Bronchial epithelial cell (primary cell): ENCODE data around the gene PDYN. TPM values are rescaled to one million over a fixed set of nuclear protein-coding genes. Genes with fewer than 3 reads are reported as not detected.
A peak's percentile ranks its signal among the peaks of the same experiment; 100 is the strongest.

Experiments used
- DNase-seq: peaks from one replicate; pipeline ENCODE4 v3.0.0-alpha.2; 2010; ENCODE audit warnings: low read depth
- FAIRE-seq: peaks from 2 replicates; lab custom pipeline; 2011; peaks lifted over from hg19 to GRCh38; lab: Jason Lieb, UNC
- H3K27me3 ChIP-seq: 2 replicates; pipeline ENCODE4 v1.5.1; 2011; ENCODE audit warnings: low read length; ENCODE audit not compliant: control insufficient read depth, insufficient read depth
- H3K36me3 ChIP-seq: 2 replicates; pipeline ENCODE4 v1.5.1; 2011; ENCODE audit warnings: low read length; ENCODE audit not compliant: control insufficient read depth, insufficient read depth
- H3K4me3 ChIP-seq: 2 replicates; pipeline ENCODE4 v1.5.1; 2011; ENCODE audit warnings: mild to moderate bottlenecking, low read depth, low read length, control low read depth
- total RNA-seq: library from RNA; depleted of rRNA; stranded (reverse); fragments of >200 nt; gene quantifications from 2 replicates; pipeline ENCODE4 v1.2.1, GENCODE V29; 2014
- TF ChIP-seq, protein P1 (sequence below): IDR thresholded peaks from 2 replicates; pipeline ENCODE4 v1.5.1; 2011; ENCODE audit warnings: mild to moderate bottlenecking, moderate library complexity, low read length, control low read depth, inconsistent platforms; ENCODE audit not compliant: insufficient read depth, severe bottlenecking

Gene PDYN
- total RNA-seq, 1 donor from 2014 or later: not detected

DNA sequence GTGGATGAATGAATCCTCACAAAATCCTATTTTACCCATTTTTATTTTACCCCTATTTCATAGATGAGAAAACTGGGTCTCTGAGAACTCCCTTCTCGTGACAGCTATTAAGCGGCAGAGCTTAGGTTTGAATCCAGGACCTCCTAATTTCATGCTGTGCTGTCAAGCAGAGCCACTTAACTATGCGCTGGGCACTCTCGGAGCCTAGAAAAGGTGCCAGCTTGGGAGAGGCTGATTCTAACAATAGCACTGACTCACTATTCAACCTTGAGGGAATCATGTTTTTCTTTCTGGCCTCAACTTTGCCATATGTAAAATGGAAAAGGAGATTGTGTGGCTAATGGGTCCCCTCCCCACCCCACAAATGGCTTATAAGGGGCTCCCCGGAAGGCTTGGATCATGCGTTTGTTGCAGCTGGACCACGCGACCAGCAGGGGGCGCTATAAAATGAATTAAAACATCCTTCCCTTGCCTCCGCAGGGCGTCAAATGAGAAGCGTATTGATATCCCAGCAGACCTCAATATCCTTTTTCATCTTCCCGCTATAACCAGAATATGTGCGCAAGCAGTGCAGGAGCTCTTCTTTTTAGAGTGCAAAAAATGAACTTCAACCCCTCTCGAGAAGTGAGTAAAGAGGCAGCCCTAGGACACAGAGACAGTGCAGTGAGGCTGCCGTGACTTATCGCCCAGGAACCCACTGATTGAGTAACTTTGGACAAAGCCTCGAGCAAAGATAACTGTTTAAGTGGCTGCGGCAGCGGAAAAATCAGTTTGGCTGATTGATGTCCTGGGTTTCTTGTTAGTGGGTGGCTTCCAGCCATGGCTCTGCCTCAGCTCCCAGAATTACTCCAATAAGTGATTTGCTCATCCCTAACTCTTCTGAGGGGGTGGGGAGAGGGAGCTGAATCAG, 12.8 kb upstream of the PDYN start:
- TF ChIP-seq, protein P1, sequence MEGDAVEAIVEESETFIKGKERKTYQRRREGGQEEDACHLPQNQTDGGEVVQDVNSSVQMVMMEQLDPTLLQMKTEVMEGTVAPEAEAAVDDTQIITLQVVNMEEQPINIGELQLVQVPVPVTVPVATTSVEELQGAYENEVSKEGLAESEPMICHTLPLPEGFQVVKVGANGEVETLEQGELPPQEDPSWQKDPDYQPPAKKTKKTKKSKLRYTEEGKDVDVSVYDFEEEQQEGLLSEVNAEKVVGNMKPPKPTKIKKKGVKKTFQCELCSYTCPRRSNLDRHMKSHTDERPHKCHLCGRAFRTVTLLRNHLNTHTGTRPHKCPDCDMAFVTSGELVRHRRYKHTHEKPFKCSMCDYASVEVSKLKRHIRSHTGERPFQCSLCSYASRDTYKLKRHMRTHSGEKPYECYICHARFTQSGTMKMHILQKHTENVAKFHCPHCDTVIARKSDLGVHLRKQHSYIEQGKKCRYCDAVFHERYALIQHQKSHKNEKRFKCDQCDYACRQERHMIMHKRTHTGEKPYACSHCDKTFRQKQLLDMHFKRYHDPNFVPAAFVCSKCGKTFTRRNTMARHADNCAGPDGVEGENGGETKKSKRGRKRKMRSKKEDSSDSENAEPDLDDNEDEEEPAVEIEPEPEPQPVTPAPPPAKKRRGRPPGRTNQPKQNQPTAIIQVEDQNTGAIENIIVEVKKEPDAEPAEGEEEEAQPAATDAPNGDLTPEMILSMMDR: peak; percentile 84
- DNase-seq (peak; percentile 20), FAIRE-seq (no peak)
- H3K27me3 ChIP-seq: peaks cover 3% of the 10 kb centered on the region
- H3K4me3 ChIP-seq: no peak overlapping the region
- no peaks in the 10 kb centered on the region for H3K36me3 ChIP-seq

DNA sequence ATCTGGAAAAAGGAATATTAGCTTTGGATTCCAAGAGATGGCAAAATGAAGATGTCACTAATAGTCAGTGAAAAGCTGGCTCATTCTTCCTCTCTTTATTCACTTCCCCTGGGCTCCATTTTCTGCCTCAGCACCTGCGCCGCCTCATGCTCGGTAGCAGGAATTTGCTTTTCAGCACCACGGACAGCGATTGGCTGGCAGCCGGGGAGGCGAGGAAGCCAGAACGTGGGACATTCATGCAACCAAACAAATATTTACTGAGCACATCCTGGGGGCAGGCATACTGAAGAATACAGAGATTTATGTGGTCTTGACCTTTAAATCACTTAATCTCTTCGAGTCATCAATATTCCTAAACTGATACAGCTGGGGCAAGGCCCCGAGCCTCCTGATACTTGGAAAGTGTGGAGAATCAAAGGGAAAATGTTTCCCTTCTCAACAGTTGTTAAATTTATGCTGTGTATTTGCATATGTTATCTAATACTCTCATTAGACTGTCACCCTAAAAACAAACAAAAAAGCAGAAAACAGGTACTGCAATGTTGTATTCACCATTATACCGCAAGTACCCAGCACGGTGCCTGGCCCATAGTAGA, 12.1 kb upstream of the PDYN start:
- FAIRE-seq: no peak
- H3K4me3 ChIP-seq: no peak overlapping the region
- DNase-seq: peak; percentile 43
- H3K27me3 ChIP-seq: peaks cover 3% of the 10 kb centered on the region
- TF ChIP-seq, protein P1: no peak
- no peaks in the 10 kb centered on the region for H3K36me3 ChIP-seq

DNA sequence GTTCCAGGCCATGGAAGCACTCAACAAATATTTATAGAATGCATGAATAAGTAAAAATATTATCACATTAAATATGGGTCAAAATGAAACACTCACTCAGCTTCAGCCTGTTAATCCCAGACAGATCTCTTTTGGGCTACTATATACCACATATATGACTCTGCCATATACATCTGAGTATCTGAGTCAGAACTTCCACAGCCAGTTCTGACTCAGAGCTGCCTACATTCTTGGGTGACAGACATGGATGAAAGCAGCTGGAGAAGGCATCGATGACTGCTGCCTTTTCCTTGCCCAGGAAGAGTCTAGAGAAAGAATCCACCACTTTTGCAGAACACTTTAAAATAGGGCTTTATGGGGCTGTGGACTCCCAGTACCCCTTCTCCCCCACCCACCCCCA, 11.5 kb upstream of the PDYN start:
- Histone ChIP-seq H3K27me3 (peaks cover 3% of the 10 kb centered on the region), H3K4me3 (no peak overlapping the region), H3K36me3 (no peaks in the 10 kb centered on the region)
- DNase-seq (peak; percentile 52), FAIRE-seq (no peak)
- TF ChIP-seq, protein P1: no peak

DNA sequence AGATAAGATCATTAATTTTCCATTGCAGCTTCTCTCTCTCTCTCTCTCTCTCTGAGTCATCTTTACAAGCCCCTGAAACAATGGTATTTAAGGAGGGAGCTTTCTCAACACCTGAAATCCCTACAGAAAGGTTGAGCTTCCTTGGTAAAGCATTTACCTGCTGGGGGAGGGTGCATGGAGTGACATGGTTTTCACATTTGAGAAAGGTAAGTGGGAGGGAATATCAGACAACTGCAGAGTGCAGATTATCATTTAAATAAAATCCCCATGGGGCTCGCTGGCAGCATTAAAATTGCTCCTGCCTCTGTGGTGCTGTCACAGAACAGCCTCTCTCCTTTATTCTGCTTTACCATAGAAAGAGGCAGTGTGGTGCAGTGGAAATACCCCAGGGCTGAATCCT, 10.3 kb upstream of the PDYN start:
- no peak overlapping the region for H3K4me3 ChIP-seq
- DNase-seq (no peak), FAIRE-seq (no peak)
- H3K36me3 ChIP-seq: no peaks in the 10 kb centered on the region
- peaks cover 2% of the 10 kb centered on the region for H3K27me3 ChIP-seq
- TF ChIP-seq, protein P1: no peak

DNA sequence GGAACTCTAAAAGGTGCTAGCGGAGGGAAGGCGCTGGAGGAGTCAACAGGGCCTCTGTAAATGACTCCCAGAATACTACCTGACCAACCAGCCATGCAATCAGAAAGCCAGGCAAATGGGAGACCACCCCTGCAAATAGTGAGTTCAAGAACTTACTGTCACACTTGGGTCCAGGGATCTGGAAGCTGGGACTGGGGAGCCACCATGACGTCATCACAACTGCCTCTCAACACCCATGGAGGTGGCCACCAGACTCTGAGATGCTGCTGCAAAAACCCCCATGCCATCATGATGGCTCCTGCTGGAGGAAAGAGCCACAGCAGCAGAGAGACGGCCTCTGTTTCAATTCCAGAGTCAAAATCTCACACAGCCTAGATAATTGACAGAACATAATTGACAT, 8.5 kb upstream of the PDYN start:
- FAIRE-seq (no peak), DNase-seq (no peak)
- no peaks in the 10 kb centered on the region for H3K36me3 ChIP-seq
- peaks cover 6% of the 10 kb centered on the region for H3K27me3 ChIP-seq
- H3K4me3 ChIP-seq: no peak overlapping the region
- TF ChIP-seq, protein P1: no peak
